ENCODE measurements around the gene ZNF629.

The ZNF629 gene

GRCh38 chr16:30750876-30751465 lies 36.0 kb downstream of the ZNF629 start:
- H3K4me3 ChIP-seq (ENCODE audit: low read depth, low read length), result no peak overlapping the region
- no peak for TF ChIP-seq CTCF (IDR thresholded peaks at IDR 0.05; ENCODE audit: borderline replicate concordance, insufficient read depth, low read depth, low read length)

DNA sequence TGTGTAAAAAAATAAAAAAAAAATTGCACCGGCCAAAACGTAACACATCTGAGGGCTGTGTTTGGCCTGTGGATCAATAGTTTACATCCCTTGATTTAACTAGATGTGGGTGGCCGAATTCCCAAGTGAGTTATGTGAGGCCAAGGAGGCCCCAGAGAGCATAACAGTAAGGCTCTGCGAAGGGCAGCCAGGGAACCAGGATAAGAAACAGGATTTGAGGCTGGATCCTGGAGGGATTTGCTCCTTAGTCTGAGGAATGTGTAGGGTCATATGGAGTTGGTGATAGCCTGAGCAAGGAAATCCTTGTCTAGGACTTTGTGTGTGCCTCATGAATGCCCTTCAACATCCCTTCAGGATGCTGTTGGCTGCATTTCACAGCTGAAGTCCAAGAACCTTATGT lies 36.8 kb downstream of the ZNF629 start:
- TF ChIP-seq CTCF (IDR thresholded peaks at IDR 0.05; ENCODE audit: borderline replicate concordance, insufficient read depth, low read depth, low read length), result no peak
- no peak overlapping the region for H3K4me3 ChIP-seq (ENCODE audit: low read depth, low read length)

GRCh38 chr16:30748634-30749445 lies 38.2 kb downstream of the ZNF629 start:
- H3K4me3 ChIP-seq (ENCODE audit: low read depth, low read length), result peak overlapping the region; percentile 76
- no peak for TF ChIP-seq CTCF (IDR thresholded peaks at IDR 0.05; ENCODE audit: borderline replicate concordance, insufficient read depth, low read depth, low read length)

GRCh38 chr16:30747799-30748633 lies 39.0 kb downstream of the ZNF629 start, which contains the start of gene PHKG2:
Gene PHKG2, plus strand, starts transcription at chr16:30748425. Its CDS starts 396 bp downstream, at chr16:30748821.
- H3K4me3 ChIP-seq (ENCODE audit: low read depth, low read length), result peak within 1 kb of the TSS; percentile 76
- no peak for TF ChIP-seq CTCF (IDR thresholded peaks at IDR 0.05; ENCODE audit: borderline replicate concordance, insufficient read depth, low read depth, low read length)

- H3K4me3 ChIP-seq (ENCODE audit: low read depth, low read length), result no peak overlapping the region
- TF ChIP-seq CTCF (IDR thresholded peaks at IDR 0.05; ENCODE audit: borderline replicate concordance, insufficient read depth, low read depth, low read length), result no peak
Observed at GRCh38 chr16:30747331-30747730, 39.7 kb downstream of the ZNF629 start.

DNA sequence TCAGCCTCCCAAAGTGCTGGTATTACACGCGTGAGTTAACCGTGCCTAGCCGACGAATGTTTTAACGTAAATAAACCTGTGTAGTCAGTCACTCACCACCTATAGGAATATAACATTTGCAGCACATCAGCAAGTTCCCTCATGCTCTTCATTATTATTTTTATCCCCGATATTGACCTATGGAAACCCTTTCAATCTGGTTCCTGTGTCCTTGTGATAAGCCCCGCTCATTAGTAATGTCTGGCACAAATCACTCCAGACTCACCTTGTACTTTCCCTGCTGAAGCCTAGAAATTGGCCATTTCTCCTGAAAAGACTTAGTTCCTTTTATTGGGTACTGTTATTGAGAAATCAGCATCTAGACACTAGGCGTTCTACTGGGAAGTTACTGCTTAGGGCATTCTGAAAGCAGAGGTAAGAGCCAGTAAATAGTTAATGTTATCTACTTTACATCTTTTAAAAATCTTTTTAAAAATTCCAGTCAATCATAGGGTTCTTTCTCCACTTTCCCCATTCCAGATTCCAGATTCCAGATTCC lies 40.3 kb downstream of the ZNF629 start:
- no peak for TF ChIP-seq CTCF (IDR thresholded peaks at IDR 0.05; ENCODE audit: borderline replicate concordance, insufficient read depth, low read depth, low read length)

More for the DNA sequence above, 40.3 kb downstream of the ZNF629 start:
- no peak overlapping the region for H3K4me3 ChIP-seq (ENCODE audit: low read depth, low read length)

All from GM12875 (cell line).